ENCODE measurements around the gene SLC6A2.

- no peak for TF ChIP-seq CTCF (IDR thresholded peaks at IDR 0.05; ENCODE audit: borderline replicate concordance, extremely low read depth, low read length, poor library complexity, severe bottlenecking)
- TF ChIP-seq EZH2 (IDR thresholded peaks at IDR 0.05; ENCODE audit: borderline replicate concordance, low read depth, low read length, severe bottlenecking): no peak
Measured at GRCh38 chr16:55647798-55648197, 8.0 kb upstream of the SLC6A2 start.

Data from DND-41 (cell line).